SH-SY5Y (cell line): ENCODE measurements around the gene RPRML.

Experiments
- GATA2 ChIP-seq: IDR thresholded peaks from 2 replicates; pipeline ENCODE4 v1.6.1; 2011; ENCODE audit warnings: mild to moderate bottlenecking, low read depth, low read length
- GATA3 ChIP-seq: IDR thresholded peaks from 2 replicates; pipeline ENCODE4 v1.6.1; 2011; ENCODE audit warnings: low read depth, mild to moderate bottlenecking, low read length, moderate library complexity

DNA sequence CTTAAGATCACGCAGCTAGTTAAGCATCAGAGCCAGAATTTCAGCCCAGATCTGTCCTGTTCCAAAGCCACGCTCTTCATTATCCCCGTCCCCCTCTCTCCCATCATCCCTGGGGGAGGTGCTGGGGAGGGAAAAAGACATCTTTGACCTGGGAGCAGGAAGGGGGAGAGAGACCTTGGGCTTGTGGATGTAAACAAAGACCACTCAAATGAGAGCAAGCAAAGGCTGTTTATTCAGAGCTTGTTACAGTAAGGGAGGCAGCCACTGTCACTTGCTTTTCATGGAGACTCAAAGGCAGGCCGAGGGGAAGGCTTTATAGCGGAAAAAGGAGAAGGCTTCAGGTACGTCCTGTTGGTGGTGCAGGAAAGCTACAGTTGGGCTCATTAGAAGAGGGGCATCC, 3.5 kb upstream of the RPRML start:
- TF ChIP-seq GATA3: no peak
- TF ChIP-seq GATA2: no peak
